ENCODE measurements around the gene POLE4. TPM values are rescaled to one million over a fixed set of nuclear protein-coding genes. Genes with fewer than 3 reads are reported as not detected.
A peak's percentile ranks its signal among the peaks of the same experiment; 100 is the strongest.

Gene POLE4
- polyA plus RNA-seq, 3 donors: 35.0 to 345 (median 304) TPM

- Histone ChIP-seq H3K9ac (ENCODE audit: insufficient read depth, low read length, poor library complexity, severe bottlenecking) (no peak overlapping the region), H3K27ac (ENCODE audit: low read depth in 1 of 2, low read length in 2 of 2) (no peak overlapping the region), H4K20me1 (ENCODE audit: insufficient read depth, low read length) (no peaks in the 10 kb centered on the region), H2AFZ (ENCODE audit: insufficient read depth, low read depth, low read length, poor library complexity, severe bottlenecking) (no peak overlapping the region), H3K4me3 (replicated peaks in 1 of 3; ENCODE audit: low read depth in 2 of 3, low read length in 3 of 3) (no peak overlapping the region), H3K9me3 (replicated peaks in 1 of 2; ENCODE audit: control insufficient read depth in 1 of 2, insufficient read depth in 1 of 2, low read length in 2 of 2) (no peaks in the 10 kb centered on the region), H3K36me3 (replicated peaks in 1 of 2; ENCODE audit: control insufficient read depth in 1 of 2, insufficient read depth in 2 of 2, low read length in 2 of 2) (no peaks in the 10 kb centered on the region), H3K4me2 (replicated peaks; ENCODE audit: extremely low read depth, low read length, poor library complexity, severe bottlenecking) (no peak overlapping the region), H3K27me3 (ENCODE audit: control insufficient read depth in 2 of 2, insufficient read depth in 2 of 2, low read length in 2 of 2) (no peaks in the 10 kb centered on the region), H3K4me1 (ENCODE audit: control insufficient read depth in 1 of 2, insufficient read depth in 2 of 2, low read length in 2 of 2) (peaks cover 4 to 6% of the 10 kb centered on the region in 2 donors), H3K79me2 (ENCODE audit: insufficient read depth, low read length) (no peaks in the 10 kb centered on the region)
- no peak overlapping the region for H3K27ac Mint-ChIP-seq
- WGBS (ENCODE audit: insufficient coverage): 92% methylated on average over 2 of the region's 4 CpGs
- H3K4me1 Mint-ChIP-seq: peaks cover 22% of the 10 kb centered on the region
- H3K36me3 Mint-ChIP-seq: no peaks in the 10 kb centered on the region
- no peak overlapping the region for H3K4me3 Mint-ChIP-seq
- no peak for DNase-seq
- H3K9me3 Mint-ChIP-seq: peaks cover 0 to 2% (median 0%) of the 10 kb centered on the region in 7 donors
- intact Hi-C loops (cut with micrococcal nuclease): loop anchor here (5.0 to 10.0 kb wide), 2 partner anchors 689 to 692 kb away; no protein-coding TSS in a partner anchor
- TF ChIP-seq CTCF (IDR thresholded peaks at IDR 0.05): no peak
- H3K27me3 Mint-ChIP-seq (ENCODE audit: low read depth in 3 of 3): peaks cover 5 to 28% (median 10%) of the 10 kb centered on the region in 3 donors
These were observed 42.7 kb upstream of the POLE4 start for GRCh38 chr2:74915743-74916142.

- Histone ChIP-seq H2AFZ (ENCODE audit: insufficient read depth, low read depth, low read length, poor library complexity, severe bottlenecking) (no peak overlapping the region), H3K4me3 (replicated peaks in 1 of 3; ENCODE audit: low read depth in 2 of 3, low read length in 3 of 3) (no peak overlapping the region), H3K4me1 (ENCODE audit: control insufficient read depth in 1 of 2, insufficient read depth in 2 of 2, low read length in 2 of 2) (peaks cover 7 to 13% of the 10 kb centered on the region in 2 donors), H3K79me2 (ENCODE audit: insufficient read depth, low read length) (no peaks in the 10 kb centered on the region), H4K20me1 (ENCODE audit: insufficient read depth, low read length) (no peaks in the 10 kb centered on the region), H3K27me3 (ENCODE audit: control insufficient read depth in 2 of 2, insufficient read depth in 2 of 2, low read length in 2 of 2) (no peaks in the 10 kb centered on the region), H3K36me3 (replicated peaks in 1 of 2; ENCODE audit: control insufficient read depth in 1 of 2, insufficient read depth in 2 of 2, low read length in 2 of 2) (no peaks in the 10 kb centered on the region), H3K9me3 (replicated peaks in 1 of 2; ENCODE audit: control insufficient read depth in 1 of 2, insufficient read depth in 1 of 2, low read length in 2 of 2) (peaks cover 0 to 3% of the 10 kb centered on the region in 2 donors), H3K4me2 (replicated peaks; ENCODE audit: extremely low read depth, low read length, poor library complexity, severe bottlenecking) (no peak overlapping the region), H3K27ac (ENCODE audit: low read depth in 1 of 2, low read length in 2 of 2) (no peak overlapping the region), H3K9ac (ENCODE audit: insufficient read depth, low read length, poor library complexity, severe bottlenecking) (no peak overlapping the region)
- H3K4me1 Mint-ChIP-seq: peaks cover 28% of the 10 kb centered on the region
- no peak for TF ChIP-seq CTCF (IDR thresholded peaks at IDR 0.05)
- H3K9me3 Mint-ChIP-seq: peaks cover 3 to 5% (median 4%) of the 10 kb centered on the region in 7 donors
- 70% methylated on average over 2 of the region's 2 CpGs for WGBS (ENCODE audit: insufficient coverage)
- H3K27ac Mint-ChIP-seq: peak overlapping the region in 1 of 7 donors; percentile 49
- peaks cover 3 to 4% of the 10 kb centered on the region in 2 donors for H3K36me3 Mint-ChIP-seq
- no peak for DNase-seq
- intact Hi-C loops (cut with micrococcal nuclease): loop anchor here (5.0 to 10.0 kb wide), 2 partner anchors 688 to 691 kb away; no protein-coding TSS in a partner anchor
- no peak overlapping the region for H3K4me3 Mint-ChIP-seq
- peaks cover 3 to 30% (median 10%) of the 10 kb centered on the region in 3 donors for H3K27me3 Mint-ChIP-seq (ENCODE audit: low read depth in 3 of 3)
These were observed 42.0 kb upstream of the POLE4 start for GRCh38 chr2:74916394-74916793.
